HCT116 (cell line): ENCODE measurements around the gene C15orf39.

ENCODE experiments used
- CEBPB ChIP-seq: IDR thresholded peaks from 2 replicates; pipeline ENCODE4 v1.6.1; 2012; ENCODE audit warnings: low read depth
- CTCF ChIP-seq, 3 experiments: fragments of 200-600 bp in 1 of 3; sonication (generic) in 1 of 3; IDR thresholded peaks in 2 of 3; conservative IDR thresholded peaks in 1 of 3; 2 replicates each; pipeline ENCODE4 v1.5.1; 2012 to 2017; ENCODE audit warnings: low read depth in 2 of 3, low read length in 2 of 3, antibody characterized with exemption in 1 of 3, borderline replicate concordance in 1 of 3, control low read depth in 1 of 3, mild to moderate bottlenecking in 1 of 3, mixed read lengths in 1 of 3, mixed run types in 1 of 3, moderate library complexity in 1 of 3; ENCODE audit not compliant: insufficient read depth in 1 of 3
- EZH2phosphoT487 ChIP-seq: fragments of 200-600 bp; IDR thresholded peaks from 2 replicates; pipeline ENCODE4 v1.6.1; 2018; ENCODE audit warnings: antibody characterized with exemption, borderline replicate concordance
- FOSL1 ChIP-seq: IDR thresholded peaks from 2 replicates; pipeline ENCODE4 v1.6.1; 2012; ENCODE audit warnings: low read depth
- POLR2A ChIP-seq: IDR thresholded peaks from 2 replicates; pipeline ENCODE4 v1.7.0; 2011; ENCODE audit warnings: borderline replicate concordance; ENCODE audit not compliant: insufficient read depth, insufficient read length; ENCODE audit errors: extremely low read depth
- RAD21 ChIP-seq: IDR thresholded peaks from 2 replicates; pipeline ENCODE4 v1.6.1; 2012; ENCODE audit warnings: low read depth, mild to moderate bottlenecking
- REST ChIP-seq: IDR thresholded peaks from 2 replicates; pipeline ENCODE4 v1.6.1; 2012; ENCODE audit warnings: low read depth
- SIN3A ChIP-seq: IDR thresholded peaks from 2 replicates; pipeline ENCODE4 v1.6.1; 2012; ENCODE audit warnings: low read depth
- SP1 ChIP-seq: IDR thresholded peaks from 2 replicates; pipeline ENCODE4 v1.6.1; 2012; ENCODE audit warnings: low read depth
- TCF7L2 ChIP-seq: IDR thresholded peaks from 2 replicates; pipeline ENCODE4 v1.7.0; 2011; ENCODE audit warnings: borderline replicate concordance, inconsistent platforms; ENCODE audit not compliant: insufficient read depth, insufficient read length; ENCODE audit errors: extremely low read depth
- YY1 ChIP-seq: IDR thresholded peaks from 2 replicates; pipeline ENCODE4 v1.6.1; 2011; ENCODE audit warnings: low read length, low read depth, moderate library complexity, mild to moderate bottlenecking; ENCODE audit not compliant: insufficient replicate concordance; ENCODE audit errors: extremely low read depth

GRCh38 chr15:75158402-75158801, 43.3 kb upstream of the C15orf39 start:
- TF ChIP-seq POLR2A: no peak
- TF ChIP-seq CTCF (IDR thresholded peaks at IDR 0.05 in 2 of 3, conservative IDR thresholded peaks at IDR 0.05 in 1 of 3; ENCODE audit: borderline replicate concordance in 1 of 3, insufficient read depth in 1 of 3, low read depth in 2 of 3, low read length in 2 of 3): no peak
- TF ChIP-seq REST: no peak
- no peak for TF ChIP-seq SP1
- TF ChIP-seq TCF7L2: no peak
- TF ChIP-seq CEBPB: no peak
- no peak for TF ChIP-seq YY1
- no peak for TF ChIP-seq FOSL1
- no peak for TF ChIP-seq SIN3A
- no peak for TF ChIP-seq RAD21
- TF ChIP-seq EZH2phosphoT487: no peak
